Measurements from ENCODE around the gene STXBP5L. TPM values are rescaled to one million over a fixed set of nuclear protein-coding genes. Genes with fewer than 3 reads are reported as not detected.

STXBP5L gene
- total RNA-seq, 1 donor from 2014 or later, result 2.3 TPM

DNA sequence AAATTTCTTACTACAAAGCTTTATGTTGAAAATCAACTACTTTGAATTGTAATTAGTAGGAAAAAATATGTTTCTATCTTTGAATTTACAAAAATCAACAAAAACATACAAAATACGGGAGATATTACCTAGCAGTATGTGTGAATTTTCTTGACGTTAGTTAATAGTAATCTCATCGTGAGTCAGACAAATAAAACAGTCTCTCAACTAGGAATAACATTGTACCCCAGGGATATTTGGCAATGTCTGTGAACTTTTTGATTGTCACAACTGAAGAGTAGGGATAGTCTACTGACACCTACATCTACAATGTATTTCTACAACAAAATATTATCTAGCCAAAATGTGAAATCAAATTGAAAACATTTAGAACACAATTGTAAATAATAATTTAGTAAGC, 387.4 kb downstream of the STXBP5L start:
- Histone ChIP-seq H3F3A (ENCODE audit: low read depth) (no peaks in the 10 kb centered on the region), H3K79me2 (ENCODE audit: low read depth) (no peaks in the 10 kb centered on the region), H3K4me3 (no peak overlapping the region), H3K27ac (no peak overlapping the region), H3K9me3 (ENCODE audit: low read depth) (no peaks in the 10 kb centered on the region), H3K27me3 (no peaks in the 10 kb centered on the region), H3K9ac (no peak overlapping the region), H3K4me2 (no peak overlapping the region), H3K4me1 (no peaks in the 10 kb centered on the region), H4K20me1 (ENCODE audit: low read depth) (no peaks in the 10 kb centered on the region), H2AFZ (replicated peaks) (no peak overlapping the region), H3K36me3 (no peaks in the 10 kb centered on the region)
- no peak for DNase-seq (ENCODE audit: low spot score)
- no peak for TF ChIP-seq EZH2phosphoT487 (IDR thresholded peaks at IDR 0.05)
- TF ChIP-seq EZH2 (IDR thresholded peaks at IDR 0.05), result no peak
- TF ChIP-seq, protein P1, sequence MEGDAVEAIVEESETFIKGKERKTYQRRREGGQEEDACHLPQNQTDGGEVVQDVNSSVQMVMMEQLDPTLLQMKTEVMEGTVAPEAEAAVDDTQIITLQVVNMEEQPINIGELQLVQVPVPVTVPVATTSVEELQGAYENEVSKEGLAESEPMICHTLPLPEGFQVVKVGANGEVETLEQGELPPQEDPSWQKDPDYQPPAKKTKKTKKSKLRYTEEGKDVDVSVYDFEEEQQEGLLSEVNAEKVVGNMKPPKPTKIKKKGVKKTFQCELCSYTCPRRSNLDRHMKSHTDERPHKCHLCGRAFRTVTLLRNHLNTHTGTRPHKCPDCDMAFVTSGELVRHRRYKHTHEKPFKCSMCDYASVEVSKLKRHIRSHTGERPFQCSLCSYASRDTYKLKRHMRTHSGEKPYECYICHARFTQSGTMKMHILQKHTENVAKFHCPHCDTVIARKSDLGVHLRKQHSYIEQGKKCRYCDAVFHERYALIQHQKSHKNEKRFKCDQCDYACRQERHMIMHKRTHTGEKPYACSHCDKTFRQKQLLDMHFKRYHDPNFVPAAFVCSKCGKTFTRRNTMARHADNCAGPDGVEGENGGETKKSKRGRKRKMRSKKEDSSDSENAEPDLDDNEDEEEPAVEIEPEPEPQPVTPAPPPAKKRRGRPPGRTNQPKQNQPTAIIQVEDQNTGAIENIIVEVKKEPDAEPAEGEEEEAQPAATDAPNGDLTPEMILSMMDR (IDR thresholded peaks at IDR 0.05), result no peak
- Mint-ChIP-seq H3K4me3 (no peak overlapping the region), H3K4me1 (no peaks in the 10 kb centered on the region), H3K9me3 (peaks cover 4% of the 10 kb centered on the region), H3K27me3 (ENCODE audit: insufficient read depth, low read depth) (no peaks in the 10 kb centered on the region), H3K27ac (no peak overlapping the region), H3K36me3 (no peaks in the 10 kb centered on the region)

DNA sequence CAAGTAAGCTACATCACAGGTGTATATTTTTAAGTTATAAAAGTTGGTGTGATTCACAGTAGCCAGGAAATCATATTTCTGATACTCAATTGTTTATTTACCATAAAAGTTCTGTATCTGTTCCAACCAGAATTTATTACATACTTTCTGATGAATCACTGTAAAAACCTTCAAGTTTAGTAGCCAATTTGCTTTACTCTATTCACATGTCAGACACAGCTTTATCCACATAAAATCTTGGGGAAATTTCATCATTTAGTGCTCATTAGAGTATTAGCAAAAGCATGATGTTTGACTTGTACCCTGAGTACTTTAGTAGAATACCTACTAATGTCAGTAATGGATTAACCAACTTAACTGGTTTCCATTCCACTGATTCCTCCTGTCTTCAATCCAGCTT, 388.0 kb downstream of the STXBP5L start:
- Mint-ChIP-seq H3K27ac (no peak overlapping the region), H3K4me3 (no peak overlapping the region), H3K27me3 (ENCODE audit: insufficient read depth, low read depth) (no peaks in the 10 kb centered on the region), H3K9me3 (peaks cover 4% of the 10 kb centered on the region), H3K36me3 (no peaks in the 10 kb centered on the region), H3K4me1 (no peaks in the 10 kb centered on the region)
- H3K79me2 ChIP-seq (ENCODE audit: low read depth), result no peaks in the 10 kb centered on the region
- H3K4me2 ChIP-seq, result no peak overlapping the region
- no peak overlapping the region for H3K4me3 ChIP-seq
- H4K20me1 ChIP-seq (ENCODE audit: low read depth), result no peaks in the 10 kb centered on the region
- H3K4me1 ChIP-seq, result no peaks in the 10 kb centered on the region
- TF ChIP-seq, protein P1 (IDR thresholded peaks at IDR 0.05), result no peak
- TF ChIP-seq EZH2 (IDR thresholded peaks at IDR 0.05), result no peak
- TF ChIP-seq EZH2phosphoT487 (IDR thresholded peaks at IDR 0.05), result no peak
- H3F3A ChIP-seq (ENCODE audit: low read depth), result no peaks in the 10 kb centered on the region
- H3K36me3 ChIP-seq, result no peaks in the 10 kb centered on the region
- H3K27ac ChIP-seq, result no peak overlapping the region
- H3K27me3 ChIP-seq, result no peaks in the 10 kb centered on the region
- no peak overlapping the region for H2AFZ ChIP-seq (replicated peaks)
- DNase-seq (ENCODE audit: low spot score), result no peak
- no peak overlapping the region for H3K9ac ChIP-seq
- no peaks in the 10 kb centered on the region for H3K9me3 ChIP-seq (ENCODE audit: low read depth)

DNA sequence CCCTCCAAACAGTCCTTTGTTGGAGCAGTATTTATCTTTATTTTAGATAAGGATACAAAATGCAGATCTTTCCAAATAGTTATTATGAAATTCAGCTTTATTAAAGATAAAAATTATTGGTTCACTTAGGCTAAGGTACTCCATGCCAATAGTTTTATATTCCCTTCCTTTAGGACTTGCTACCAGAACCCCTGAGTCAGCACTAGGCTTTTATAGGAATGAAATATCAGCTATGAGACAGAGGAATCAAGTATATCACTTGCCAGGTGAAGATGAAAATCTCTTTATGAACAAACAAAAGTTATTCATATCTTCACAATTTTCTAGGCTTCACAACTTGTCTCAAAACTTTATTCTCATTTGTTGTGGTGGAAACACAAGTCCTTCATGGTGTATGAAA, 416.3 kb downstream of the STXBP5L start:
- H4K20me1 ChIP-seq (ENCODE audit: low read depth), result no peaks in the 10 kb centered on the region
- no peaks in the 10 kb centered on the region for H3K79me2 ChIP-seq (ENCODE audit: low read depth)
- Mint-ChIP-seq H3K27me3 (ENCODE audit: insufficient read depth, low read depth) (no peaks in the 10 kb centered on the region), H3K9me3 (no peaks in the 10 kb centered on the region), H3K27ac (no peak overlapping the region), H3K4me3 (no peak overlapping the region), H3K36me3 (no peaks in the 10 kb centered on the region), H3K4me1 (no peaks in the 10 kb centered on the region)
- H2AFZ ChIP-seq (replicated peaks), result no peak overlapping the region
- no peaks in the 10 kb centered on the region for H3K36me3 ChIP-seq
- H3K4me2 ChIP-seq, result no peak overlapping the region
- no peaks in the 10 kb centered on the region for H3K4me1 ChIP-seq
- no peak for DNase-seq (ENCODE audit: low spot score)
- H3K27me3 ChIP-seq, result no peaks in the 10 kb centered on the region
- TF ChIP-seq EZH2 (IDR thresholded peaks at IDR 0.05), result no peak
- H3K9me3 ChIP-seq (ENCODE audit: low read depth), result no peaks in the 10 kb centered on the region
- H3F3A ChIP-seq (ENCODE audit: low read depth), result no peaks in the 10 kb centered on the region
- H3K9ac ChIP-seq, result no peak overlapping the region
- H3K27ac ChIP-seq, result no peak overlapping the region
- H3K4me3 ChIP-seq, result no peak overlapping the region

DNA sequence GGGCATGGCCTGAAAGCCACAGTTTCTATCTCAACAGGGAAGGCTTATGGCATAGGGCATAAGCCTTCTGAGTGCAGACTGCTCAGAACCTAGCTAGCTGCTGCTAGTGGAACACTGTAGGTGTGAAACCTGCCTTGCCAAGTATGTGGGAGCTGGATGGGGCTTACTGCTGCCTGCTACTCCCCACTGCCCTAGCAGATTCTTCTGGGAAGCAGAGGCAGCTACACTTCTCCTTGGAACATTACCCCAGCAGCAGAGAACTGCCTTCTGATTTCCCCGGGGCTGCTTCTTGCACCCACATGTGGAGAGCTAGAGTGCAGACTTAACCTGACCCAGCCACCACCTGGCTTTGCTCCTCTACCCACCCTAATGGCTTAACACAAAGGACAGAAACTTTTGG, 422.1 kb downstream of the STXBP5L start:
- no peaks in the 10 kb centered on the region for H3K36me3 ChIP-seq
- DNase-seq (ENCODE audit: low spot score), result no peak
- no peaks in the 10 kb centered on the region for H3K27me3 Mint-ChIP-seq (ENCODE audit: insufficient read depth, low read depth)
- H3K36me3 Mint-ChIP-seq, result no peaks in the 10 kb centered on the region
- no peak overlapping the region for H3K27ac Mint-ChIP-seq
- no peak for TF ChIP-seq EZH2phosphoT487 (IDR thresholded peaks at IDR 0.05)
- no peak for TF ChIP-seq EZH2 (IDR thresholded peaks at IDR 0.05)
- TF ChIP-seq, protein P1 (IDR thresholded peaks at IDR 0.05), result no peak
- no peak overlapping the region for H3K9ac ChIP-seq
- H3K4me1 ChIP-seq, result no peaks in the 10 kb centered on the region
- H3F3A ChIP-seq (ENCODE audit: low read depth), result no peaks in the 10 kb centered on the region
- H3K27me3 ChIP-seq, result no peaks in the 10 kb centered on the region
- H3K9me3 ChIP-seq (ENCODE audit: low read depth), result no peaks in the 10 kb centered on the region
- H3K4me3 ChIP-seq, result no peak overlapping the region
- H3K4me3 Mint-ChIP-seq, result no peak overlapping the region
- no peaks in the 10 kb centered on the region for H4K20me1 ChIP-seq (ENCODE audit: low read depth)
- H3K9me3 Mint-ChIP-seq, result peaks cover 2% of the 10 kb centered on the region
- no peaks in the 10 kb centered on the region for H3K79me2 ChIP-seq (ENCODE audit: low read depth)
- no peak overlapping the region for H2AFZ ChIP-seq (replicated peaks)
- no peaks in the 10 kb centered on the region for H3K4me1 Mint-ChIP-seq
- H3K27ac ChIP-seq, result no peak overlapping the region
- H3K4me2 ChIP-seq, result no peak overlapping the region

Data from neural progenitor cell (in vitro differentiated cells).